Measurements from ENCODE around the gene IL15RA.

IL15RA gene

GRCh38 chr10:5989756-5990155, 12.4 kb upstream of the IL15RA start:
- Histone ChIP-seq H3K27ac (ENCODE audit: low read depth, low read length) (no peak overlapping the region), H3K9ac (ENCODE audit: low read length in 5 of 5) (no peak overlapping the region), H3K27me3 (ENCODE audit: control insufficient read depth in 5 of 5, insufficient read depth in 4 of 5, low read length in 5 of 5) (no peaks in the 10 kb centered on the region), H3K4me1 (ENCODE audit: control insufficient read depth in 5 of 5, insufficient read depth in 5 of 5, low read length in 5 of 5) (peaks cover 0 to 15% (median 8%) of the 10 kb centered on the region in 5 donors), H3K9me3 (ENCODE audit: control insufficient read depth in 5 of 5, low read length in 5 of 5) (peaks cover 6 to 15% (median 11%) of the 10 kb centered on the region in 5 donors), H3K4me3 (ENCODE audit: low read depth in 1 of 5, low read length in 5 of 5) (no peak overlapping the region), H3K36me3 (ENCODE audit: control insufficient read depth in 5 of 5, insufficient read depth in 5 of 5, low read length in 5 of 5) (peaks cover 0 to 3% (median 0%) of the 10 kb centered on the region in 5 donors)

- no peak overlapping the region for H3K27ac ChIP-seq (ENCODE audit: low read depth, low read length)
- no peak overlapping the region for H3K4me3 ChIP-seq (ENCODE audit: low read depth in 1 of 5, low read length in 5 of 5)
- no peaks in the 10 kb centered on the region for H3K27me3 ChIP-seq (ENCODE audit: control insufficient read depth in 5 of 5, insufficient read depth in 4 of 5, low read length in 5 of 5)
- H3K9me3 ChIP-seq (ENCODE audit: control insufficient read depth in 5 of 5, low read length in 5 of 5) = peaks cover 6 to 15% (median 11%) of the 10 kb centered on the region in 5 donors
- no peak overlapping the region for H3K9ac ChIP-seq (ENCODE audit: low read length in 5 of 5)
- peaks cover 0 to 15% (median 8%) of the 10 kb centered on the region in 5 donors for H3K4me1 ChIP-seq (ENCODE audit: control insufficient read depth in 5 of 5, insufficient read depth in 5 of 5, low read length in 5 of 5)
- H3K36me3 ChIP-seq (ENCODE audit: control insufficient read depth in 5 of 5, insufficient read depth in 5 of 5, low read length in 5 of 5) = peaks cover 0 to 3% (median 0%) of the 10 kb centered on the region in 5 donors
Measured at GRCh38 chr10:5988336-5988920, 11.1 kb upstream of the IL15RA start.

- Histone ChIP-seq H3K4me1 (ENCODE audit: control insufficient read depth in 5 of 5, insufficient read depth in 5 of 5, low read length in 5 of 5) (peaks cover 0 to 15% (median 8%) of the 10 kb centered on the region in 5 donors), H3K36me3 (ENCODE audit: control insufficient read depth in 5 of 5, insufficient read depth in 5 of 5, low read length in 5 of 5) (peaks cover 0 to 3% (median 0%) of the 10 kb centered on the region in 5 donors), H3K4me3 (ENCODE audit: low read depth in 1 of 5, low read length in 5 of 5) (no peak overlapping the region), H3K9me3 (ENCODE audit: control insufficient read depth in 5 of 5, low read length in 5 of 5) (peaks cover 6 to 15% (median 11%) of the 10 kb centered on the region in 5 donors), H3K27ac (ENCODE audit: low read depth, low read length) (no peak overlapping the region), H3K9ac (ENCODE audit: low read length in 5 of 5) (no peak overlapping the region), H3K27me3 (ENCODE audit: control insufficient read depth in 5 of 5, insufficient read depth in 4 of 5, low read length in 5 of 5) (no peaks in the 10 kb centered on the region)
Measured at GRCh38 chr10:5987747-5988146, 10.4 kb upstream of the IL15RA start.

- H3K4me1 ChIP-seq (ENCODE audit: control insufficient read depth in 5 of 5, insufficient read depth in 5 of 5, low read length in 5 of 5) = peaks cover 0 to 15% (median 8%) of the 10 kb centered on the region in 5 donors
- no peaks in the 10 kb centered on the region for H3K27me3 ChIP-seq (ENCODE audit: control insufficient read depth in 5 of 5, insufficient read depth in 4 of 5, low read length in 5 of 5)
- no peak overlapping the region for H3K9ac ChIP-seq (ENCODE audit: low read length in 5 of 5)
- no peak overlapping the region for H3K4me3 ChIP-seq (ENCODE audit: low read depth in 1 of 5, low read length in 5 of 5)
- no peaks in the 10 kb centered on the region for H3K36me3 ChIP-seq (ENCODE audit: control insufficient read depth in 5 of 5, insufficient read depth in 5 of 5, low read length in 5 of 5)
- no peaks in the 10 kb centered on the region for H3K9me3 ChIP-seq (ENCODE audit: control insufficient read depth in 5 of 5, low read length in 5 of 5)
- no peak overlapping the region for H3K27ac ChIP-seq (ENCODE audit: low read depth, low read length)
Measured at GRCh38 chr10:5985029-5985428, 7.7 kb upstream of the IL15RA start.

- Histone ChIP-seq H3K9ac (ENCODE audit: low read length in 5 of 5) (no peak overlapping the region), H3K4me1 (ENCODE audit: control insufficient read depth in 5 of 5, insufficient read depth in 5 of 5, low read length in 5 of 5) (peaks cover 0 to 15% (median 8%) of the 10 kb centered on the region in 5 donors), H3K27ac (ENCODE audit: low read depth, low read length) (no peak overlapping the region), H3K27me3 (ENCODE audit: control insufficient read depth in 5 of 5, insufficient read depth in 4 of 5, low read length in 5 of 5) (no peaks in the 10 kb centered on the region), H3K36me3 (ENCODE audit: control insufficient read depth in 5 of 5, insufficient read depth in 5 of 5, low read length in 5 of 5) (no peaks in the 10 kb centered on the region), H3K9me3 (ENCODE audit: control insufficient read depth in 5 of 5, low read length in 5 of 5) (no peaks in the 10 kb centered on the region), H3K4me3 (ENCODE audit: low read depth in 1 of 5, low read length in 5 of 5) (no peak overlapping the region)
Measured at GRCh38 chr10:5983774-5984173, 6.4 kb upstream of the IL15RA start.

- Histone ChIP-seq H3K9ac (ENCODE audit: low read length in 5 of 5) (no peak overlapping the region), H3K27me3 (ENCODE audit: control insufficient read depth in 5 of 5, insufficient read depth in 4 of 5, low read length in 5 of 5) (no peaks in the 10 kb centered on the region), H3K9me3 (ENCODE audit: control insufficient read depth in 5 of 5, low read length in 5 of 5) (no peaks in the 10 kb centered on the region), H3K27ac (ENCODE audit: low read depth, low read length) (no peak overlapping the region), H3K4me3 (ENCODE audit: low read depth in 1 of 5, low read length in 5 of 5) (no peak overlapping the region), H3K36me3 (ENCODE audit: control insufficient read depth in 5 of 5, insufficient read depth in 5 of 5, low read length in 5 of 5) (no peaks in the 10 kb centered on the region), H3K4me1 (ENCODE audit: control insufficient read depth in 5 of 5, insufficient read depth in 5 of 5, low read length in 5 of 5) (peaks cover 0 to 24% (median 16%) of the 10 kb centered on the region in 5 donors)
Measured at GRCh38 chr10:5981529-5981928, 4.2 kb upstream of the IL15RA start.

- Histone ChIP-seq H3K9ac (ENCODE audit: low read length in 5 of 5) (peak overlapping the region; percentile 41 to 93 (median 52)), H3K36me3 (ENCODE audit: control insufficient read depth in 5 of 5, insufficient read depth in 5 of 5, low read length in 5 of 5) (no peaks in the 10 kb centered on the region), H3K9me3 (ENCODE audit: control insufficient read depth in 5 of 5, low read length in 5 of 5) (no peaks in the 10 kb centered on the region), H3K4me1 (ENCODE audit: control insufficient read depth in 5 of 5, insufficient read depth in 5 of 5, low read length in 5 of 5) (peaks cover 0 to 29% (median 25%) of the 10 kb centered on the region in 5 donors), H3K4me3 (ENCODE audit: low read depth in 1 of 5, low read length in 5 of 5) (peak overlapping the region; percentile 75 to 99 (median 92)), H3K27ac (ENCODE audit: low read depth, low read length) (peak overlapping the region; percentile 88), H3K27me3 (ENCODE audit: control insufficient read depth in 5 of 5, insufficient read depth in 4 of 5, low read length in 5 of 5) (no peaks in the 10 kb centered on the region)
Measured at GRCh38 chr10:5978230-5978489, 817 bp upstream of the IL15RA start.

- H3K9me3 ChIP-seq (ENCODE audit: control insufficient read depth in 5 of 5, low read length in 5 of 5) = no peaks in the 10 kb centered on the region
- H3K9ac ChIP-seq (ENCODE audit: low read length in 5 of 5) = peak overlapping the region; percentile 66 to 93 (median 81)
- H3K36me3 ChIP-seq (ENCODE audit: control insufficient read depth in 5 of 5, insufficient read depth in 5 of 5, low read length in 5 of 5) = no peaks in the 10 kb centered on the region
- H3K4me3 ChIP-seq (ENCODE audit: low read depth in 1 of 5, low read length in 5 of 5) = peak overlapping the region; percentile 73 to 99 (median 92)
- no peaks in the 10 kb centered on the region for H3K27me3 ChIP-seq (ENCODE audit: control insufficient read depth in 5 of 5, insufficient read depth in 4 of 5, low read length in 5 of 5)
- peaks cover 0 to 35% (median 34%) of the 10 kb centered on the region in 5 donors for H3K4me1 ChIP-seq (ENCODE audit: control insufficient read depth in 5 of 5, insufficient read depth in 5 of 5, low read length in 5 of 5)
- H3K27ac ChIP-seq (ENCODE audit: low read depth, low read length) = peak overlapping the region; percentile 88
Measured at GRCh38 chr10:5976512-5977470, 552 bp downstream of the IL15RA start.

- no peaks in the 10 kb centered on the region for H3K36me3 ChIP-seq (ENCODE audit: control insufficient read depth in 5 of 5, insufficient read depth in 5 of 5, low read length in 5 of 5)
- peaks cover 3 to 44% (median 43%) of the 10 kb centered on the region in 5 donors for H3K4me1 ChIP-seq (ENCODE audit: control insufficient read depth in 5 of 5, insufficient read depth in 5 of 5, low read length in 5 of 5)
- peak overlapping the region; percentile 88 for H3K27ac ChIP-seq (ENCODE audit: low read depth, low read length)
- no peaks in the 10 kb centered on the region for H3K9me3 ChIP-seq (ENCODE audit: control insufficient read depth in 5 of 5, low read length in 5 of 5)
- H3K27me3 ChIP-seq (ENCODE audit: control insufficient read depth in 5 of 5, insufficient read depth in 4 of 5, low read length in 5 of 5) = no peaks in the 10 kb centered on the region
- peak overlapping the region; percentile 66 to 93 (median 77) for H3K9ac ChIP-seq (ENCODE audit: low read length in 5 of 5)
- peak overlapping the region; percentile 73 to 99 (median 92) for H3K4me3 ChIP-seq (ENCODE audit: low read depth in 1 of 5, low read length in 5 of 5)
Measured at GRCh38 chr10:5975641-5976473, 1.5 kb downstream of the IL15RA start.

Measured in subcutaneous abdominal adipose tissue (tissue), 5 donors.